HepG2 (cell line): ENCODE results near the gene MYL11. TPM values are rescaled to one million over a fixed set of nuclear protein-coding genes. Genes with fewer than 3 reads are reported as not detected.
A peak's percentile ranks its signal among the peaks of the same experiment; 100 is the strongest.

ENCODE experiments used
- AGO1 ChIP-seq: fragments of 200-400 bp; formaldehyde crosslinking; IDR thresholded peaks from 2 replicates; pipeline ENCODE4 v1.6.1; 2017; ENCODE audit warnings: mild to moderate bottlenecking, low read depth, low read length, moderate library complexity; ENCODE audit not compliant: poor library complexity, severe bottlenecking
- BHLHE40 ChIP-seq: IDR thresholded peaks from 2 replicates; pipeline ENCODE4 v1.6.1; 2011; ENCODE audit warnings: low read length, improper control_type of control experiment
- CBX5 ChIP-seq: sonication (generic); formaldehyde crosslinking; IDR thresholded peaks from 2 replicates; pipeline ENCODE4 v1.4.0; 2020; ENCODE audit warnings: missing genetic modification reagents, borderline replicate concordance
- CHD2 ChIP-seq: IDR thresholded peaks from 2 replicates; pipeline ENCODE4 v1.6.1; 2011; ENCODE audit warnings: low read depth, low read length, improper control_type of control experiment
- ETS1 ChIP-seq: sonication (generic); formaldehyde crosslinking; IDR thresholded peaks from 2 replicates; pipeline ENCODE4 v1.4.0; 2020; ENCODE audit warnings: missing genetic modification reagents
- GATAD1 ChIP-seq: IDR thresholded peaks from 2 replicates; pipeline ENCODE4 v1.6.1; 2016; ENCODE audit warnings: missing genetic modification reagents, missing compliant biosample characterization
- KLF9 ChIP-seq: IDR thresholded peaks from 2 replicates; pipeline ENCODE4 v1.6.1; 2016; ENCODE audit warnings: low read depth
- MZF1 ChIP-seq: sonication (generic); formaldehyde crosslinking; IDR thresholded peaks from 2 replicates; pipeline ENCODE4 v1.8.1; 2023; ENCODE audit warnings: mild to moderate bottlenecking, missing genetic modification reagents, borderline replicate concordance
- POLR2G ChIP-seq: fragments of 200-400 bp; formaldehyde crosslinking; IDR thresholded peaks from 2 replicates; pipeline ENCODE4 v1.6.1; 2018; ENCODE audit warnings: mild to moderate bottlenecking, low read depth, low read length, moderate library complexity
- REPIN1 ChIP-seq: sonication (generic); formaldehyde crosslinking; IDR thresholded peaks from 2 replicates; pipeline ENCODE4 v1.8.0; 2022; ENCODE audit warnings: missing genetic modification reagents, low read depth, mild to moderate bottlenecking, borderline replicate concordance
- SMAD1 ChIP-seq: sonication (generic); formaldehyde crosslinking; IDR thresholded peaks from 2 replicates; pipeline ENCODE4 v1.4.0; 2020; ENCODE audit warnings: missing genetic modification reagents, low read depth, mild to moderate bottlenecking, borderline replicate concordance
- SPEN ChIP-seq: sonication (generic); formaldehyde crosslinking; IDR thresholded peaks from 2 replicates; pipeline ENCODE4 v1.5.1; 2020; ENCODE audit warnings: low read depth, mild to moderate bottlenecking, missing genetic modification reagents
- SRSF1 ChIP-seq: fragments of 200-400 bp; formaldehyde crosslinking; optimal IDR thresholded peaks from 2 replicates; pipeline ENCODE3; 2017; ENCODE audit warnings: mild to moderate bottlenecking, low read depth, low read length, moderate library complexity
- TEAD3 ChIP-seq: optimal IDR thresholded peaks from 2 replicates; pipeline ENCODE3; 2016; ENCODE audit warnings: borderline replicate concordance
- TGIF2 ChIP-seq: IDR thresholded peaks from 2 replicates; pipeline ENCODE4 v1.6.1; 2016; ENCODE audit warnings: control low read depth, missing compliant biosample characterization
- ZNF317 ChIP-seq: sonication (generic); formaldehyde crosslinking; IDR thresholded peaks from 2 replicates; pipeline ENCODE4 v1.5.0; 2020; ENCODE audit warnings: mild to moderate bottlenecking, missing genetic modification reagents
- ZNF576 ChIP-seq: sonication (generic); formaldehyde crosslinking; IDR thresholded peaks from 2 replicates; pipeline ENCODE4 v1.4.0; 2020; ENCODE audit warnings: mild to moderate bottlenecking, missing genetic modification reagents
- ZNF713 ChIP-seq: sonication (generic); formaldehyde crosslinking; IDR thresholded peaks from 2 replicates; pipeline ENCODE4 v1.4.0; 2020; ENCODE audit warnings: mild to moderate bottlenecking, missing genetic modification reagents
- ZNF737 ChIP-seq: sonication (generic); formaldehyde crosslinking; IDR thresholded peaks from 2 replicates; pipeline ENCODE4 v1.5.0; 2020; ENCODE audit warnings: missing genetic modification reagents, mild to moderate bottlenecking, borderline replicate concordance
- ZNF777 ChIP-seq: sonication (generic); formaldehyde crosslinking; IDR thresholded peaks from 2 replicates; pipeline ENCODE4 v1.4.0; 2020; ENCODE audit warnings: missing genetic modification reagents
- ZNF841 ChIP-seq: sonication (generic); formaldehyde crosslinking; IDR thresholded peaks from 2 replicates; pipeline ENCODE4 v1.8.1; 2023; ENCODE audit warnings: missing genetic modification reagents, borderline replicate concordance
- ZSCAN20 ChIP-seq: sonication (generic); formaldehyde crosslinking; IDR thresholded peaks from 2 replicates; pipeline ENCODE4 v1.4.0; 2020; ENCODE audit warnings: missing genetic modification reagents, mild to moderate bottlenecking, borderline replicate concordance
- polyA plus RNA-seq, 8 experiments: library from polyadenylated mRNA; depleted of rRNA in 3 of 8; stranded (reverse) in 7 of 8; unstranded in 1 of 8; fragments of >200 nt; fragmentation: Illumina TruSeq in 4 of 8; extraction: Trizol in 4 of 8; gene quantifications; 2 replicates each; pipeline versions ENCODE4 v1.2.1 to v1.2.3, GENCODE V29; 2011 to 2016; ENCODE audit warnings: low read depth in 4 of 8, missing spikeins in 1 of 8, mixed read lengths in 1 of 8; ENCODE audit not compliant: insufficient read depth in 1 of 8
- total RNA-seq, 5 experiments: library from RNA; depleted of rRNA; stranded (reverse); fragments of >200 nt; fragmentation: Illumina TruSeq; extraction: Trizol; gene quantifications; 2 replicates each; pipeline ENCODE4 v1.2.3, GENCODE V29; 2016; ENCODE audit warnings: low read depth in 1 of 5
- TF ChIP-seq, protein P1 (sequence below): sonication (generic); formaldehyde crosslinking; IDR thresholded peaks from 2 replicates; pipeline ENCODE4 v1.8.1; 2023; ENCODE audit warnings: mild to moderate bottlenecking, missing genetic modification reagents
- TF ChIP-seq, protein P2 (sequence below): sonication (generic); formaldehyde crosslinking; IDR thresholded peaks from 2 replicates; pipeline ENCODE4 v1.5.0; 2020; ENCODE audit warnings: missing genetic modification reagents
- TF ChIP-seq, protein P3 (sequence below): conservative IDR thresholded peaks from 2 replicates; pipeline ENCODE4 v1.6.1; 2018; ENCODE audit warnings: missing genetic modification reagents
- TF ChIP-seq, protein P4 (sequence below): IDR thresholded peaks from 2 replicates; pipeline ENCODE4 v1.6.1; 2016; ENCODE audit warnings: missing compliant biosample characterization, missing genetic modification reagents, borderline replicate concordance

MYL11 gene
- total and polyA plus RNA-seq, 2 of the 13 experiments (the other 11 are each of a cell fraction or from before 2014, with no cell fraction given) = not detected

DNA sequence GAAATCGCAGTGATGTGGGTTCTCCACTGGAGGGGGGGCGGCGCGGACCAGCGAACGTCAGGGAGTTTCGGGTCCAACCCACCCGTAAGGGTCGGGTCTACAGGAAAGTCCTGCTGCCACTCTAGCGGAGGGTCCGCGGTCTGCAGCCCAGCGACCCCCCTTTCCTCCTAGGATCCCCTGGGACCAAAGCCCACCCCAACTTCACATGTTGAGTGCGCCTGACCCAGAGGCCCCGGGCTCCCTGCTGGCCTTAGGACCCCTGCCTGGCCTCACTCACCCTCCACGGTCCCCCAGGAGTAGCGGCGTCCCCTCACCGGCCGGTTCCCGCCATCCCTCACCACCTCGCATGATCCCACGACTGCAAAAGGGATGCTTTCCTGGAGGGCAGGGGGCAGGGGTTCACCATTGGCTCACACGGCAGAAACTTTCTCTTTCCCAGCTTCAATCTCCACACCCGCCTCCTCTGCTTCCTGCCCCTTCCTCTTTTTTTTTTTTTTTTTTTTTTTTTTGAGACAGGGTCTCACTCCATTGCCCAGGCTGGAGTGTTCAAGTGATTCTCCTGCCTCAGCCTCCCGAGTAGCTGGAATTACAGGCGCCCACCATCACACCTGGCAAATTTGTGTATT, 4.7 kb downstream of the MYL11 start (continued):
- TF ChIP-seq ZNF737 (CRISPR knock-in tag) (no peak), CBX5 (CRISPR knock-in tag) (0 out of 2 replicates have a peak, but pooled peaks have one; percentile 8), ZNF713 (no peak), ZNF777 (CRISPR knock-in tag) (no peak), ETS1 (CRISPR knock-in tag) (no peak), ZNF576 (CRISPR knock-in tag) (no peak), KLF9 (CRISPR knock-in tag) (no peak), GATAD1 (CRISPR knock-in tag) (no peak), BHLHE40 (no peak), TEAD3 (CRISPR knock-in tag) (peak; percentile 16), REPIN1 (CRISPR knock-in tag) (no peak), POLR2G (no peak), AGO1 (no peak), TGIF2 (CRISPR knock-in tag) (no peak), ZNF317 (CRISPR knock-in tag) (no peak), CHD2 (0 out of 2 replicates have a peak, but pooled peaks have one; percentile 20), SPEN (CRISPR knock-in tag) (no peak), SMAD1 (0 out of 2 replicates have a peak, but pooled peaks have one; percentile 3), ZSCAN20 (CRISPR knock-in tag) (no peak), ZNF841 (CRISPR knock-in tag) (no peak), MZF1 (CRISPR knock-in tag) (no peak), SRSF1 (peak; percentile 73)
- TF ChIP-seq, protein P1, sequence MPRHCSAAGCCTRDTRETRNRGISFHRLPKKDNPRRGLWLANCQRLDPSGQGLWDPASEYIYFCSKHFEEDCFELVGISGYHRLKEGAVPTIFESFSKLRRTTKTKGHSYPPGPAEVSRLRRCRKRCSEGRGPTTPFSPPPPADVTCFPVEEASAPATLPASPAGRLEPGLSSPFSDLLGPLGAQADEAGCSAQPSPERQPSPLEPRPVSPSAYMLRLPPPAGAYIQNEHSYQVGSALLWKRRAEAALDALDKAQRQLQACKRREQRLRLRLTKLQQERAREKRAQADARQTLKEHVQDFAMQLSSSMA (CRISPR knock-in tag) = no peak
- TF ChIP-seq, protein P2, sequence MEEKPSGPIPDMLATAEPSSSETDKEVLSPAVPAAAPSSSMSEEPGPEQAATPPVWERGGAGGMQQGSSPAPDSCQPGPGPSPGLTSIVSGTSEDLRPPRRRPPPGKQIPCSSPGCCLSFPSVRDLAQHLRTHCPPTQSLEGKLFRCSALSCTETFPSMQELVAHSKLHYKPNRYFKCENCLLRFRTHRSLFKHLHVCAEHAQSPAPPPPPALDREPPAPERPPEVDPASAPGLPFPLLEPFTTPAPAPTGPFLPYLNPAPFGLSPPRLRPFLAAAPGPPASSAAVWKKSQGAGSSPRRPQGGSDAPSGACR (CRISPR knock-in tag) = no peak
- TF ChIP-seq, protein P3, sequence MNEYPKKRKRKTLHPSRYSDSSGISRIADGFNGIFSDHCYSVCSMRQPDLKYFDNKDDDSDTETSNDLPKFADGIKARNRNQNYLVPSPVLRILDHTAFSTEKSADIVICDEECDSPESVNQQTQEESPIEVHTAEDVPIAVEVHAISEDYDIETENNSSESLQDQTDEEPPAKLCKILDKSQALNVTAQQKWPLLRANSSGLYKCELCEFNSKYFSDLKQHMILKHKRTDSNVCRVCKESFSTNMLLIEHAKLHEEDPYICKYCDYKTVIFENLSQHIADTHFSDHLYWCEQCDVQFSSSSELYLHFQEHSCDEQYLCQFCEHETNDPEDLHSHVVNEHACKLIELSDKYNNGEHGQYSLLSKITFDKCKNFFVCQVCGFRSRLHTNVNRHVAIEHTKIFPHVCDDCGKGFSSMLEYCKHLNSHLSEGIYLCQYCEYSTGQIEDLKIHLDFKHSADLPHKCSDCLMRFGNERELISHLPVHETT (CRISPR knock-in tag) = no peak
- TF ChIP-seq, protein P4, sequence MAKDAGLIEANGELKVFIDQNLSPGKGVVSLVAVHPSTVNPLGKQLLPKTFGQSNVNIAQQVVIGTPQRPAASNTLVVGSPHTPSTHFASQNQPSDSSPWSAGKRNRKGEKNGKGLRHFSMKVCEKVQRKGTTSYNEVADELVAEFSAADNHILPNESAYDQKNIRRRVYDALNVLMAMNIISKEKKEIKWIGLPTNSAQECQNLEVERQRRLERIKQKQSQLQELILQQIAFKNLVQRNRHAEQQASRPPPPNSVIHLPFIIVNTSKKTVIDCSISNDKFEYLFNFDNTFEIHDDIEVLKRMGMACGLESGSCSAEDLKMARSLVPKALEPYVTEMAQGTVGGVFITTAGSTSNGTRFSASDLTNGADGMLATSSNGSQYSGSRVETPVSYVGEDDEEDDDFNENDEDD (CRISPR knock-in tag) = no peak
